SU-DHL-6 (cell line): ENCODE results near the gene NUDT3.

Experiments
- CTCF ChIP-seq: fragments of 200-600 bp; sonication (generic); IDR thresholded peaks from one replicate; pipeline ENCODE4 v1.5.1; 2017; ENCODE audit warnings: antibody characterized with exemption, mild to moderate bottlenecking, low read length, moderate library complexity; ENCODE audit not compliant: insufficient read depth, poor library complexity, severe bottlenecking
- EZH2phosphoT487 ChIP-seq: fragments of 200-600 bp; sonication (generic), shearing (Covaris generic); conservative IDR thresholded peaks from 2 replicates; pipeline ENCODE4 v1.6.1; 2018; ENCODE audit warnings: mild to moderate bottlenecking, antibody characterized with exemption, low read length, moderate library complexity, mixed read lengths

- TF ChIP-seq CTCF (no peak), EZH2phosphoT487 (no peak)
These were observed 150.0 kb downstream of the NUDT3 start for GRCh38 chr6:34242252-34243130.
